DND-41 (cell line): ENCODE data around the gene CALHM5.

Experiments
- ATAC-seq: fragments of 200-7000 bp; cut with Tn5 transposase; 3 replicates; pipeline ENCODE4 v1.9.1; 2021; ENCODE audit warnings: low read depth; ENCODE audit not compliant: insufficient read depth
- DNase-seq: peaks from one replicate; pipeline ENCODE4 v3.0.0-alpha.2; 2020
- H2AFZ ChIP-seq: 2 replicates; pipeline ENCODE4 v1.6.0; 2012; ENCODE audit warnings: low read depth, low read length
- H3K27ac ChIP-seq: 2 replicates; pipeline ENCODE4 v1.5.1; 2012; ENCODE audit warnings: low read length, inconsistent platforms
- H3K27me3 ChIP-seq: fragments of 200-600 bp; sonication (generic); 2 replicates; pipeline ENCODE4 v1.6.0; 2012; ENCODE audit warnings: low read length, mild to moderate bottlenecking, inconsistent platforms; ENCODE audit not compliant: insufficient read depth, poor library complexity
- H3K36me3 ChIP-seq: 2 replicates; pipeline ENCODE4 v1.5.1; 2012; ENCODE audit warnings: low read length, inconsistent platforms; ENCODE audit not compliant: insufficient read depth
- H3K4me1 ChIP-seq: 2 replicates; pipeline ENCODE4 v1.5.1; 2012; ENCODE audit warnings: mild to moderate bottlenecking, low read length; ENCODE audit not compliant: insufficient read depth
- H3K4me2 ChIP-seq: 2 replicates; pipeline ENCODE4 v1.6.0; 2012; ENCODE audit warnings: mild to moderate bottlenecking, moderate library complexity, low read length, inconsistent platforms; ENCODE audit not compliant: insufficient read depth
- H3K4me3 ChIP-seq, 2 experiments: fragments of 200-600 bp in 1 of 2; shearing (Covaris generic) in 1 of 2; 2 replicates each; pipeline ENCODE4 v1.5.1; 2012 to 2016; ENCODE audit warnings: inconsistent platforms in 2 of 2, low read length in 2 of 2, mild to moderate bottlenecking in 2 of 2, low read depth in 1 of 2, moderate library complexity in 1 of 2
- H3K79me2 ChIP-seq: 2 replicates; pipeline ENCODE4 v1.6.0; 2012; ENCODE audit warnings: low read length, inconsistent platforms; ENCODE audit not compliant: insufficient read depth
- H3K9ac ChIP-seq: 2 replicates; pipeline ENCODE4 v1.6.0; 2012; ENCODE audit warnings: low read depth, mild to moderate bottlenecking, inconsistent platforms, low read length, moderate library complexity
- H3K9me3 ChIP-seq: 2 replicates; pipeline ENCODE4 v1.5.1; 2012; ENCODE audit warnings: low read length, moderate library complexity, mild to moderate bottlenecking, inconsistent platforms; ENCODE audit not compliant: insufficient read depth, severe bottlenecking
- H4K20me1 ChIP-seq: 2 replicates; pipeline ENCODE4 v1.6.0; 2012; ENCODE audit warnings: low read length; ENCODE audit not compliant: insufficient read depth
- CTCF ChIP-seq: IDR thresholded peaks from 2 replicates; pipeline ENCODE4 v1.5.1; 2012; ENCODE audit warnings: borderline replicate concordance, low read length, moderate library complexity, mild to moderate bottlenecking; ENCODE audit not compliant: poor library complexity, severe bottlenecking; ENCODE audit errors: extremely low read depth
- EZH2 ChIP-seq: IDR thresholded peaks from 3 replicates; pipeline ENCODE4 v1.6.1; 2012; ENCODE audit warnings: borderline replicate concordance, low read depth, mild to moderate bottlenecking, moderate library complexity, low read length, inconsistent platforms; ENCODE audit not compliant: severe bottlenecking

The CALHM5 gene

GRCh38 chr6:116471531-116471930, 39.9 kb upstream of the CALHM5 start:
- no peaks in the 10 kb centered on the region for H3K27me3 ChIP-seq
- no peak overlapping the region for H3K4me3 ChIP-seq
- no peak for TF ChIP-seq EZH2
- no peak for TF ChIP-seq CTCF
- no peaks in the 10 kb centered on the region for H3K9me3 ChIP-seq
- H3K27ac ChIP-seq = no peak overlapping the region
- 0 out of 2 replicates have a peak overlapping the region, but pooled peaks have one; percentile 18 for H2AFZ ChIP-seq
- H3K9ac ChIP-seq = no peak overlapping the region
- H3K36me3 ChIP-seq = no peaks in the 10 kb centered on the region
- H3K4me1 ChIP-seq = peaks cover 24% of the 10 kb centered on the region
- DNase-seq (no peak), ATAC-seq (no peak)
- H3K4me2 ChIP-seq = no peak overlapping the region
- H4K20me1 ChIP-seq = no peaks in the 10 kb centered on the region
- H3K79me2 ChIP-seq = no peaks in the 10 kb centered on the region

- H3K9me3 ChIP-seq = no peaks in the 10 kb centered on the region
- no peaks in the 10 kb centered on the region for H3K27me3 ChIP-seq
- H2AFZ ChIP-seq = no peak overlapping the region
- H3K4me3 ChIP-seq = no peak overlapping the region
- no peak overlapping the region for H3K9ac ChIP-seq
- no peaks in the 10 kb centered on the region for H3K79me2 ChIP-seq
- ATAC-seq = no peak
- no peak for DNase-seq
- TF ChIP-seq EZH2 (no peak), CTCF (no peak)
- H3K4me1 ChIP-seq = peaks cover 30% of the 10 kb centered on the region
- no peaks in the 10 kb centered on the region for H4K20me1 ChIP-seq
- no peak overlapping the region for H3K4me2 ChIP-seq
- no peak overlapping the region for H3K27ac ChIP-seq
- no peaks in the 10 kb centered on the region for H3K36me3 ChIP-seq
Observed at GRCh38 chr6:116472706-116473105, 38.7 kb upstream of the CALHM5 start.

GRCh38 chr6:116475141-116475540, 36.3 kb upstream of the CALHM5 start:
- peak overlapping the region; percentile 66 for H3K27ac ChIP-seq
- H3K4me3 ChIP-seq = no peak overlapping the region
- no peaks in the 10 kb centered on the region for H3K9me3 ChIP-seq
- TF ChIP-seq EZH2 (no peak), CTCF (no peak)
- H3K9ac ChIP-seq = no peak overlapping the region; the same call in 1 of the 2 replicates
- H3K79me2 ChIP-seq = no peaks in the 10 kb centered on the region
- no peaks in the 10 kb centered on the region for H3K36me3 ChIP-seq
- no peaks in the 10 kb centered on the region for H4K20me1 ChIP-seq
- ATAC-seq (no peak), DNase-seq (no peak)
- peaks cover 30% of the 10 kb centered on the region for H3K4me1 ChIP-seq
- H3K4me2 ChIP-seq = no peak overlapping the region
- peak overlapping the region; percentile 59 for H2AFZ ChIP-seq
- H3K27me3 ChIP-seq = no peaks in the 10 kb centered on the region
